ENCODE data around the gene PRKX. TPM values are rescaled to one million over a fixed set of nuclear protein-coding genes. Genes with fewer than 3 reads are reported as not detected.
"Not testable (repeated sequence)": the region's sequence is repeated elsewhere in the genome, so short reads cannot be mapped to it uniquely, and the experiment has no call there.

Gene PRKX
- total and polyA plus RNA-seq, 9 donors: 3.3 to 23.1 (median 8.3) TPM

GRCh38 chrX:3728454-3728853 lies 15.0 kb upstream of the PRKX start:
- Histone ChIP-seq H3K9me3 (no peaks in the 10 kb centered on the region), H3K36me3 (no peaks in the 10 kb centered on the region), H3K4me1 (ENCODE audit: insufficient read depth) (peaks cover 1% of the 10 kb centered on the region), H3K27ac (no peak overlapping the region), H3K4me3 (no peak overlapping the region), H3K27me3 (no peaks in the 10 kb centered on the region)
- intact Hi-C loops (cut with DNase I): no loop called here
- no peak for TF ChIP-seq EP300 (IDR thresholded peaks at IDR 0.05)
- TF ChIP-seq POLR2A (IDR thresholded peaks at IDR 0.05): no peak
- no peak for TF ChIP-seq CTCF (IDR thresholded peaks at IDR 0.05)
- DNase-seq: no peak
- 15 to 31% (median 26%) methylated on average over 9 of the region's 9 CpGs for WGBS, 3 donors

DNA sequence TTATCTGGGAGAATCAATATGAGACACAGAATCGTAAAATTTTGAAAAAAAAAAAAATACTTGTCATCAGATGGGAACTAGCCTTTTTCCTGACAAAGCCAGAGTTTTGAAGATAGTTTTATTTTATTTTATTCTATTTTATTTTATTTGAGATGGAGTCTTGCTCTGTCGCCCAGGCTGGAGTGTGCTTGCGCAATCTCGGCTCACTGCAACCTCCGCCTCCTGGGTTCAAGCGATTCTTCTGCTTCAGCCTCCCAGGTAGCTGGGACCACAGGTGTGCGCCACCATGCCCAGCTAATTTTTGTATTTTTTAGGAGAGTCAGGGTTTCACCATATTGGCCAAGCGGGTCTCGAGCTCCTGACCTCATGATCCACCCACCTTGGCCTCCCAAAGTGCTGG lies 10.0 kb upstream of the PRKX start:
- WGBS, 3 donors: 88 to 91% (median 89%) methylated on average over 9 of the region's 9 CpGs
- intact Hi-C loops (cut with DNase I); H3K9me3 ChIP-seq: not testable (repeated sequence)

GRCh38 chrX:3717742-3718420 lies 4.4 kb upstream of the PRKX start:
- no peaks in the 10 kb centered on the region for H3K36me3 ChIP-seq
- intact Hi-C loops (cut with DNase I): loop anchor here in 1 of 4 donors (10.0 kb wide), 1 partner anchor 97 kb away; no protein-coding TSS in a partner anchor
- no peak overlapping the region for H3K27ac ChIP-seq
- no peak for DNase-seq
- no peak for TF ChIP-seq POLR2A (IDR thresholded peaks at IDR 0.05)
- no peak for TF ChIP-seq EP300 (IDR thresholded peaks at IDR 0.05)
- TF ChIP-seq CTCF (IDR thresholded peaks at IDR 0.05): no peak
- H3K4me3 ChIP-seq: no peak overlapping the region
- no peaks in the 10 kb centered on the region for H3K9me3 ChIP-seq
- no peaks in the 10 kb centered on the region for H3K27me3 ChIP-seq
- 57 to 67% (median 59%) methylated on average over 11 of the region's 11 CpGs for WGBS, 3 donors
- peaks cover 2% of the 10 kb centered on the region for H3K4me1 ChIP-seq (ENCODE audit: insufficient read depth)

More for the DNA sequence above, 10.0 kb upstream of the PRKX start:
- not testable (repeated sequence) for H3K4me1 ChIP-seq (ENCODE audit: insufficient read depth); H3K36me3 ChIP-seq; H3K4me3 ChIP-seq; H3K27ac ChIP-seq; DNase-seq; H3K27me3 ChIP-seq

DNA sequence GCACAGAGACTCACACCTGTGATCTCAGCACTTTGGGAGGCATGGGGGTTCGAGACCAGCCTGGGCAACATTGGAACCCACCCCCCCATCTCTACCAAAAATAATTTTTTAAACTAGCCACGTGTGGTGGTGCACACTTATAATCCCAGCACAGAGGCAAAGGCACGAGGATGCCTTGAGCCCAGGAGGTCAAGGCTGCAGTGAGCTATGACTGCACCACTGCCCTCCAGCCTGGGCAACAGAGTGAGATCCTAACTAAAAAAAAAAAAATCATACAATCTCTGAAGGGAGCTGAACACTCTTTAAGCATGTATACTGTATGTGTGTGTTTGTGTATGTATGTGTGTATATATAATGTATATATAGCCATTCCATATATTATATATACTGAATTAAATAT lies 2.5 kb upstream of the PRKX start:
- Histone ChIP-seq H3K4me3 (no peak overlapping the region), H3K27me3 (no peaks in the 10 kb centered on the region), H3K9me3 (no peaks in the 10 kb centered on the region), H3K36me3 (no peaks in the 10 kb centered on the region), H3K27ac (no peak overlapping the region), H3K4me1 (ENCODE audit: insufficient read depth) (peaks cover 2% of the 10 kb centered on the region)
- DNase-seq: no peak
- intact Hi-C loops (cut with DNase I): loop anchor here in 1 of 4 donors (10.0 kb wide), 1 partner anchor 99 kb away; no protein-coding TSS in a partner anchor
- no peak for TF ChIP-seq EP300 (IDR thresholded peaks at IDR 0.05)
- TF ChIP-seq POLR2A (IDR thresholded peaks at IDR 0.05): no peak
- TF ChIP-seq CTCF (IDR thresholded peaks at IDR 0.05): no peak
- 60 to 74% (median 68%) methylated on average over 3 of the region's 3 CpGs for WGBS, 3 donors

- H3K27me3 ChIP-seq; H3K9me3 ChIP-seq; DNase-seq; H3K4me3 ChIP-seq; H3K4me1 ChIP-seq (ENCODE audit: insufficient read depth); H3K36me3 ChIP-seq; H3K27ac ChIP-seq: not testable (repeated sequence)
- intact Hi-C loops (cut with DNase I): loop anchor here in 1 of 4 donors (10.0 kb wide), 1 partner anchor 100 kb away; no protein-coding TSS in a partner anchor
- WGBS, 3 donors: 61 to 69% (median 65%) methylated on average over 38 of the region's 38 CpGs
Observed at GRCh38 chrX:3714706-3715479, 1.4 kb upstream of the PRKX start.

Measured in ovary (tissue), 9 donors.